ENCODE measurements around the gene ZMAT2. TPM values are rescaled to one million over a fixed set of nuclear protein-coding genes. Genes with fewer than 3 reads are reported as not detected.
"Not testable (repeated sequence)": the region's sequence is repeated elsewhere in the genome, so short reads cannot be mapped to it uniquely, and the experiment has no call there.

Gene ZMAT2
- total RNA-seq, 1 donor from 2014 or later: 36.9 TPM

GRCh38 chr5:140696891-140697492, 3.3 kb upstream of the ZMAT2 start:
- no peak for DNase-seq (ENCODE audit: low spot score)
- ATAC-seq: no peak
- intact Hi-C loops (cut with DNase I): no loop called here

- intact Hi-C loops (cut with DNase I): no loop called here
- ATAC-seq (no peak), DNase-seq (ENCODE audit: low spot score) (no peak)
These were observed 7.6 kb downstream of the ZMAT2 start for GRCh38 chr5:140707812-140708211.

DNA sequence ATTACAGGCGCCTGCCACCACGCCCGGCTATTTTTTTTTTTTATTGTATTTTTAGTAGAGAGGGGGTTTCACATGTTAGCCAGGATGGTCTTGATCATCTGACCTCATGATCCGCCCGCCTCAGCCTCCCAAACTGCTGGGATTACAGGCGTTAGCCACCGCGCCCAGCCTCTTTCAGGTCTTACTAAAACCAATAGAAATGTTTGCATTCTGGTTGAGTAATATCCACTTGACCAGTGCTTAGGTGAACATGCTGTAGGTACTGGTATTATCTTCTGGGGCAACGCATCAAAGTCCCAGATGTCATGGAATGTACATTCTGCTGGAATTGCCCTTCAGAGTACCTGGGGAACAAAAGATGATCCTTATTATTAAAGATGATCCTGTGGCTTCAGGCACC, 8.5 kb downstream of the ZMAT2 start:
- intact Hi-C loops (cut with DNase I); DNase-seq (ENCODE audit: low spot score); ATAC-seq: not testable (repeated sequence)

DNA sequence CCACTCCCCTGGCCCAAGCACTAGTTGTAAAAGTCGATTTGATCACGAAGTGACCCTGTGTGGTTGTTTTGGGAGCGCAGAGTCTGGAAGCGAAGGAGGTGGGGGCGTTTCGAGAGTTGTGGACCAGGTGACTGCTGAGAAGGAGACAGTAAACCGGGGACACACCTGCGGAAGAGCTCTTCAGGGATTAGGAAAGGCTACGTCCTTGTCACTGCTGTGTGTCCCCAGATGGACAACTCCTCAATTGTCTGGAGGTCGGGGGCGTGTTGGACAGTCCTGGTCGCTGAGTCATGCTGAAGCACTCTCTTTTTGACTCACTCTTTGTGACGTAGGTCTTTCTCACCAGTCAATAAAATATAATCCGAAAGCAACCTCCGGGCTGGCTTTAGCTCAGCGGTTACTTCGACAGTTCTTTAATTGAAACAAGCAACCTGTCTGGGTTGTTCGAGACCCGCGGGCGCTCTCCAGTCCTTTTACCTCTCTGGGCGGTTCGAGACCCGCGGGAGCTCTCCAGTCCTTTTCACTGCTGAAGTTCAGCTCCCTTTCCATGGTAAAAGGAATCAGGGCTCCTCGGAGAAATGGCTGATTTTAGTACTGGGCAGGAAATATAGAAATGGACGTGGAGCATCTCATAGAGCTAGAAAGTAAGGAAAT, 10.8 kb downstream of the ZMAT2 start:
- DNase-seq (ENCODE audit: low spot score) (peak; percentile 86), ATAC-seq (peak; percentile 97)
- intact Hi-C loops (cut with DNase I): no loop called here

DNA sequence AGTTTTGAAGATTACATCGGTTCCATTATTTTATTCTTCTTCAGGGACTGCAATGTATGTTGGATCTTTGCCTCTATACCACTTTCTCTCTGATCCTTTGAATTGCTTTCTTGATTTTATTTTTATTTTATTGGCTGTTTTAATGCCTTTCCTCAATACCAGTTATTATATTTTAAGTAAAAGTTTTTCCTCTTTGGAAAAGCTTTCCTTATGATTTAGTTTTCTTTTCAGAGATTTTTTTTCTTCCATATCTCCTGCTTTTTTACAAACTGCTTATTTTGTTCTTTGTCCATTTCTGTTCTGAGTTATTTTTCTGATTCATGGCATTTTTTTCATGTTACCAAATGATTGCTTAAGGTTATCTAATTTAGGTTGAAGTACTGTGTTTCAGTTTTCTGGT, 11.5 kb downstream of the ZMAT2 start:
- ATAC-seq (no peak), DNase-seq (ENCODE audit: low spot score) (no peak)
- intact Hi-C loops (cut with DNase I): no loop called here

DNA sequence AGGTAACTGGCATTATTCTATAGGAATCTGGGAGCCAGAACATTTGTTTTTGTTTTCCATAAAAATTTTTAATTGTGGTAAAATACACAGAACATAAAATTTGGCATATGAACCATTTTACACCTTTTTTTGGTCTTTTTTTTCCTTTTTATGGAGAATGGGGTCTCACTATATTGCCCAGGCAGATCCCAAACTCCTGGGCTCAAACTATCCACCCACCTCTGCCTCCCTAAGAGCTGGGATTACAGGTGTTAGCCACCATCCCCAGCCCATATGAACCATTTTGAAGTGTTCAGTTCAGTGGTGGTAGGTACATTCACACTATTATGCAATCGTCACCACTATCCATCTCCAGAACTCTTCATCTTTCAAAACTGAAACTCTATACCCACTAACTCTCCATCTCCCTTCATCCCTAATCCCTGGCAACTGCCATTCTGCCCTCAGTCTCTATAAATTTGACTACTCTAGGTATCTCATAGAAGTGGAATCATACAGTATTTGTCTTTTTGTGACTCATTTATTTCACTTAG, 13.4 kb downstream of the ZMAT2 start:
- no peak for DNase-seq (ENCODE audit: low spot score)
- no peak for ATAC-seq
- intact Hi-C loops (cut with DNase I): no loop called here

GRCh38 chr5:140716238-140716637, 16.0 kb downstream of the ZMAT2 start:
- intact Hi-C loops (cut with DNase I); ATAC-seq; DNase-seq (ENCODE audit: low spot score): not testable (repeated sequence)

DNA sequence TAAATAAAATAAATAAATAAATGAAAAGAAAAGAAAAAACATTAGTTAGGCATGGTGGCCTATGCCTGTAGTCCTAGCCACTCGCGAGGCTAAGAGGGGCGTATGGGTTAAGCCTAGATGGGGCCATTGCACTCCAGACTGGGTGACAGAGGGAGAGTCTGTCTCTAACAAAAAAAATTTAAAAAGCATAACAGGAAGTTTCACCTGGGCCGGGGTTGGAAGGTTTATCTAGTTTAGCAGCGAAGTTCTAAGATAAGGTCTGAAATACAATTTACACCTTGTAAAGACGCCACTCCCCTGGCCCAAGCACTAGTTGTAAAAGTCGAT, 18.0 kb downstream of the ZMAT2 start:
- no peak for DNase-seq (ENCODE audit: low spot score)
- ATAC-seq: no peak
- intact Hi-C loops (cut with DNase I): no loop called here

DNA sequence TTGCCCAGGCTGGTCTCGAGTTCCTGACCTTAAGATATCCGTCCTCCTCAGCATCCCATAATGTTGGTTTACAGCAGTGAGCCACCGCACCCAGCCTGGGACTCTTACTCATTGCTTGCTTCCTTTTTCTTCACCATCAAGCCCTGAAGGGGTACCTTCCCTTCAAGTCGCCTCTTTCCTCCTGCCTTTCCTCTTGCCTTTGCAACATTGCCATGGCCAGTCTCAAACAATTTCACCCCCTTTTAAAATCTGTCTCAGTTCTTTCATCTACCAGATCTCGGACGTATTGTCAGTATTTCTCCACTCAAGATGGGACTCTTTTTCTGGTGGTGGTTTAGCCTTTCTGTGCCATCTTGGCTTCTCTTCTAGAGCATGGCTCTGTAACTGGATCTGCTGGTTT, 20.5 kb downstream of the ZMAT2 start:
- intact Hi-C loops (cut with DNase I); ATAC-seq; DNase-seq (ENCODE audit: low spot score): not testable (repeated sequence)

GRCh38 chr5:140721395-140721794, 21.1 kb downstream of the ZMAT2 start:
- intact Hi-C loops (cut with DNase I); DNase-seq (ENCODE audit: low spot score); ATAC-seq: not testable (repeated sequence)

DNA sequence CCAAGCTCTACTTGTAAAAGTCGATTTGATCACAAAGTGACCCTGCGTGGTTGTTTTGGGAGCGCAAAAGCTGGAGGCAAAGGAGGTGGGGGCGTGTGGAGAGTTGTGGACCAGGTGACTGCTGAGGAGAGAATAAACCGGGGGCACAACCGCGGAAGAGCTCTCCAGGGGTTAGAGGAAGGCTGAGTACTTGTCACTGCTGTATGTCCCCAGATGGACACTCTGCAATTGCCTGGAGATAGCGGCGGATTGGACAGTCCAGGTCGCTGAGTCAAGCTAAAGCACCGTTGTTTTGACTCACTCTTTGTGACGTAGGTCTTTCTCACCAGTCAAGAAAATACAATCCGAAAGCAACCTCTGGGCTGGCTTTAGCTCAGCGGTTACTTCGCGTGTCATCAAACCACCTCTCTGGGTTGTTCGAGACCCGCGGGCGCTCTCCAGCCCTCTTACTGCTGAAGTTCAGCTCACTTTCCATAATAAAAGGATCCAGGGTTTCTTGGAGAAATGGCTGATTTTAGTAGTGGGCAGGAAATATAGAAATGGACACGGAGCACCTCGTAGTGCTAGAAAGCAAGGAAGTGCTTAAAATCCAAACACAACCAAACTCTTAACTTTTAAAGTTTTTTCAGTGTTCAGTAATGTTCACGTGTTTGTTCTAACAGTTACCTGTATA, 25.7 kb downstream of the ZMAT2 start:
- ATAC-seq: peak; percentile 56
- DNase-seq (ENCODE audit: low spot score): no peak

DNA sequence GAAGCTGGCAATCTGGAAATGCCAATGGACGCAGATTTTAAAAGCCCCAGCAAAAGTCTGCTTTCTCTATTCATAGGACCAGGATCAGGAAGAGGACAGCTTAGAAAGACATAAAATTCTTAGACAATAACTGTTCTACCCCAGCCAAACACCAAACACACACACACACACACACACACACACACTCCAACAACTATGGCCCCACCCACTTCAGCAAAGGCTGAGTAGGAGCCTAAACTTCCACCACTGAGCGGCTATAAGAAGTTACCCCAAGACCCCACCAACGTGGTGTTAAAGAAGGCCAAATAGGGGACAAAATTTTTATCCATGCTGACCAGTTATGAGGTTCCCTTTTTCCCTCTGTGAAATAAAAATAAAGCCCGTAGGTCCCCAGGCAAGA, 32.9 kb downstream of the ZMAT2 start:
- no peak for DNase-seq (ENCODE audit: low spot score)
- intact Hi-C loops (cut with DNase I): no loop called here

More for the DNA sequence above, 25.7 kb downstream of the ZMAT2 start:
- intact Hi-C loops (cut with DNase I): no loop called here

DNA sequence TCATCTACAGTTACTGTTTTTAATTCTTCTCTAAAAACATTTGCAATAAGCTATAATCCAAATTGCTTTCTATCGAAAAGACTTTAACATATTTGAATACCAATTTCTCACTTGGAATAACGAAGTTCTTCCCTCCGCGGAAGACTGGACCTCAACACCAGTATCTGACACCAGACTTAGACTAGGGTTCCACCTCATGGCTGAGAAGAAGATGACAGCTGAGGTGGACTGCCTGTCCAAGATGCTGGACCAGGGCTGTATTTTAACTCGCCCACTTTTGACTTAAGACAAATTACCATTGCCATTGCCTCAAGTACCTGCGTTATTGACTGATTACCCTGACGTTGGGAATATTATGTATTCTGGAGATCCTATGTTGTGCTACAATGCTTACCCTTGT, 34.1 kb downstream of the ZMAT2 start:
- intact Hi-C loops (cut with DNase I): no loop called here
- DNase-seq (ENCODE audit: low spot score): no peak
- ATAC-seq: peak; percentile 67

More for the DNA sequence above, 32.9 kb downstream of the ZMAT2 start:
- no peak for ATAC-seq

DNA sequence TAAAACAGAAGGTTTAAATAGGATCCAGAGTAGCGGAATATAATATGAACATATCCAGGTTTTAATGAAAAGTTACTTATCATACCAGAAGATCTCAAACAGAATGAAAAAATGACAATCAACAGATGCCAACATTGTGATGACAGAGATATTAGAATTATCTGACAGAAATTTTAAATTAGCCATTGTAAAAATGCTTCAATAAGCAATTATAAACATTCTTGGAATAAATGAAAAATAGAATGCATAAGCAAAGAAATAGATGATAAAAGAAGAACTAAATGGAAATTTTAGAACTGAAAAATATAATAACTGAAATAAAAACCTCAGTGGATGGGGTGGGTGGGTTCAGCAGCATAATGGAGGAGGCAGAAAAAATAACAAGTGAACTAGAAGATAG, 37.2 kb downstream of the ZMAT2 start:
- intact Hi-C loops (cut with DNase I): no loop called here
- DNase-seq (ENCODE audit: low spot score) (no peak), ATAC-seq (no peak)

DNA sequence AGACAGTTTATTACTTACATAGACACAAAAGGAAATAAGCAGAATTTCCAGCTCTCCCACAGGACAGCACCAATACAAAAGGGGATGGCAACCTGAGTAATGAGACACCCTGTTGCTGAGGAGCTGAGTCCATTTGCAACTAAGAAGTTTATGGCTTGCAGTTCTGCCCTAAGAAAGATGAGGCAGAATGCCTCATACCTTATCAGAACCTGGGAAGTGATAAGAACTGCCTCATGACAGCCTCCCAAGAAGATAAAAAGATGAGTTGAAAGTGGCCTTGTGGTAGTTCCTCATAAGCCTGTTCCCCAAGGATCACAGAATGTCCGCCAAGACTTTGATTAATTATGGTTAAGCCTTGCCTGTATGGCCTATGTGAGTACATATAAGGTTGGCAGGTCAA, 41.7 kb downstream of the ZMAT2 start:
- no peak for DNase-seq (ENCODE audit: low spot score)
- intact Hi-C loops (cut with DNase I): no loop called here
- ATAC-seq: no peak

- ATAC-seq (no peak), DNase-seq (ENCODE audit: low spot score) (no peak)
- intact Hi-C loops (cut with DNase I): no loop called here
These were observed 53.3 kb downstream of the ZMAT2 start for GRCh38 chr5:140753561-140753960.

Measured in sciatic nerve (tissue), 2 donors.